Suppressor macrophage treated with lipopolysaccharide for 1 hour (primary cell): Measurements from ENCODE around the gene HCRT.
A peak's percentile ranks its signal among the peaks of the same experiment; 100 is the strongest.
"Not testable (repeated sequence)": the region's sequence is repeated elsewhere in the genome, so short reads cannot be mapped to it uniquely, and the experiment has no call there.

Experiments
- DNase-seq, 3 donors: peaks; one replicate each; pipeline ENCODE4 v3.0.0-alpha.2; 2020 to 2022

HCRT gene

DNA sequence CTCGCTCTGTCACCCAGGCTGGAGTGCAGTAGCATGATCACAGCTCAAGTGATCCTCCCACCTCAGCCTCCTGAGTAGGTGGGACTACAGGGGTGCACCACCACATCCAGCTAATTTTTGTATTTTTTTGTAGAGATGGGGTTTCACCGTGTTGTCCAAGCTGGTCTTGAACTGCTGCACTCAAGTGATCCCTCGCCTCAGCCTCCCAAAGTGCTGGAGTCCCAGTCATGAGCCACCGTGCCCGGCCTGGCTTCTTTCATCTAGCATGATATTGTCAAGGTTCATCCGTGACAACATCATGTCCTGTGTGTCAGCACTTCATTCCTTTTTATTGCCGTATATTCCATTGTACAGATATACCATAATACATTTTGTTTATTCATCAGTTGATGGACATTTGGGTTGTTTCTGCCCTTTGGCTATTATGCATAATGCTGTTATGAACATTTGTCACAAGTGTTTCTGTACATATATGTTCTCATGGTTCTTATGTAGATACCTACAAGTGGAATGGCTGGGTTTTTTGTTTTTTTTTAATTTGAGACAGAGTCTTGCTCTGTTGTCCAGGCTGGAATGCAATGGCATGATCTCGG lies 12.4 kb upstream of the HCRT start:
- DNase-seq, result no peak

DNA sequence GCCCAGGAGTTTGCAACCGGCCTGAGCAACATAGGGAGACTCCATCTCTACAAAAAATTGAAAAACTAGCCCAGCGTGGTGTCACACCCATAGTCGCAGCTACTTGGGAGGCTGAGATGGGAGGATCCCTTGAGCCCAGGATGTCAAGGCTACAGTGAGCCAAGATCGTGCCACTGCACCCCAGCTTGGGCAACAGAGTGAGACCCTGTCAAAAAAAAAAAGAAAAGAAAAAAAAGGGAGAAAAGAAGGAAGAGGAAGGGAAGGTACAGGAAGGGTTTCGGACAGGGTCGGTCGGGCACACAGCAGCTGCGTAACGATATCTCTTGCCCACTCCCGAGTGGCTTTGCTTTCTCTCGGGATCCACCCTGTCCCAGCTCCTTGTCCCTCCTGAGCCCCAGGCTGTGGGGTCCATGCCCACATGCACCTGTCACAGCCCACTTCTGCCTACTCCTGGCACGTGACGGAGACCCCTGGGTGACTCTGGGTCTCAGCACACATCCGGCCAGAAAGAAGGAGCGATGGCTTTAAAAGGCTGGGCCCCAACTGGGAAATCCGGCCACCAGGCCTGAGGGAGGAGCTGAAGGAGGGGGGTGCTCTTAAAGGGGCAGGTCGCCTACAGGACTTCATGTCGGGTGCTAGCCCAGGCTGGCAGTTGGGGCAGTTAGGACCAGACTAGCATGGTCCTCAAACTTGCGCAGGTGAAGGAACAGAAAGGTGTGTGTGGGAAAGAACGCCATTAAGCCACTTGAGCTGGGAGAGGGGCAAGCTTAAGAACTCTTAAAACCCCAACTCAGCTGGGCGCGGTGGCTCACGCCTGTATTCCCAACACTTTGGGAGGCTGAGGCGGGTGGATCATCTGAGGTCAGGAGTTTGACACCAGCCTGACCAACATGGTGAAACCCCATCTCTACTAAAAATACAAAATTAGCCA lies 9.0 kb upstream of the HCRT start, which contains the start of gene GHDC:
Gene GHDC (minus strand): TSS at position 526 of the 931 bp plus-strand sequence. CDS start 913 bp downstream, outside the sequence.
- DNase-seq, result peak; percentile 83 to 91 (median 85)

DNA sequence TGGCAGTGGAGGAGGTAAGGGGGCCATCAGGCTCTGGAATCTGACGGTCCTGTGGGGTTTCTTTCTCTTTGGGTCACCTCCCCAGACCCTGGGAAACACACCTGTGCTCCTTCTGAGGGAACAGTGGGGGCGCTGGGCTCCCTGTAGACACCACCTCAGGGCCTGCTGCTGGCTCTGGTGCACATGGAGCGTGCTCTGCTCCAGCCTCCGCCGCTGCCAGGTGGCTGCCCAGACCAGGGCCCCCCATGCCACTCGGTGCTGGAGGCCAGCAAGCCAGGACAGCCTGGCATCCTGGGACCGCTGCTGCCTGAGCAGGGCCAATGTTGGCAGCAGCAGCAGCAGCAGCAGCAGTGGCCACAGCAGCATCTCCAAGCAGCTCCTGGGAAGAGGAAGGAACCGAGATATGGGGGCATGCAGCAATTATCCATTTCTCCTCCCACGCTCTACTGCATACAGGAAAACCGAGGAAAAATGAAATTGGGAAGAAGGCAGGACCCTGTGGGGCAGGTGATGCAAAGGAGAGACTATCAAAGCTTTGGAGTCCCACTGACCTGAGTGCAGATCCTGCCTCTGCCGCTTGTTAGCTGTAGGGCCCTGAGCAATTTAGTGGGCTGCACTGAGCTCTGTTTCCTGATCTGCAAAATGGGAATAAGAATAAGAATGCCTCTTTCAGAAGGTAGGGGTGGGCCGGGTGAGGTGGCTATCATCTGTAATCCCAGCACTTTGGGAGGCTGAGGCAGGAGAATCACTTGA lies 8.1 kb upstream of the HCRT start:
- no peak for DNase-seq

DNA sequence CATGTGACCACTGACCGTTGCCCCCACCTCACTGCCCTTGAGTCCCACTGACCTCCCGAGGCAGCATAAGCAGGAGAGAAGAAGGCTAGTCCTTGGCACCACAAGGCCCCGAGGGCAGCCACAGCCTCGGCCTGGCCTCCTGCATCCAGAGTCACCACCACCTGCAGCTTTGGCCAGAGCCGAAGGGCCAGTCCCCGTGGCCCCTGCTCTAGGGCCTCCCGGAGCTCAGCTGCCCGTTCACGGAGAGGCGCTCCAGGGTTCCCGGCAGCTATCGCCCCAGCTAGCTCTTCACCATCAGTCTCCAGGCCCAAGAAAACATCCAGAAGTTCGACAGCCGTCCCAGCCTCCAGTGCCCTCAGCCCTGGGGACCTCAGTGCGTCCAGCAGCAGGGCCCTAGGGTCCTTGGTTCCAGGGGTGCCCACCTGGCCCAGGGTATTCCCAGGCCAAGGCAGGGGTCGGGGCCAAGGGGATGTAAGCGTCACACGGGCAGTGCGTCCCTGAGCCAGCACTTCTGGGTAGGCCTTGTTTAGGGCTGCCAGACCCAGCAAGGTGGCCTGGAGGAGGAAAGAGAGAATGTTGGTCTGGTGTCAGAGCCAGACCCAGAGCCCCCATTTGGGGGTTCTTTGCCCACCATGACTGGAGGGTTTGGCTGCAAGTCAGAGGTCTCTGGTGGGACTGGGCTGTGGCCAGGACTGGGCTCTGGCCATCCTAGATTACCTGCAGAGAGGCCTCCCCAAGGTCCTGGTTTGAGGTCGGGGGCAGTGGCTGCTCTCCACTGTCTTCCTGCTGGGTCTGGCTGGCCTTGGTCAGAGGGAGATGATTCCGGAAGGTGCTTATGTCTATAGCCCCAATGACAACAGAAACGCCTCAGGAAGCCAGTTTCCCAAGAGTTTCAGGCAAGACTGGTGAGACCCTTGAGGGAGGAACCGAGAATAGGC lies 7.2 kb upstream of the HCRT start:
- DNase-seq, result no peak

DNA sequence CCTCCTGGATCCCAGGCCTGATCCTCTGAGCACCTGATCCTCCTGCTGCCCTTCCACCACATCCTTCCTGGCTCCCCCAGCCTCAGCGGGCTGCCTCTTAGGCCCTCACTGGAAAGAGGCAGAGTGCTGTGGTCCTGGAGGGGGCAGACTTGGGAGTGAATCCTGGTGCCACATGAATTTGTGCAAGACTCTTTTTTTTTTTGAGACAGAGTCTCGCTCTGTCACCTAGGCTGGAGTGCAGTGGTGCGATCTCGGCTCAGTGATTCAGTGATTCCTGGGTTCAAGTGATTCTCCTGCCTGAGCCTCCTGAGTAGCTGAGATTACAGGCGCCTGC lies 6.0 kb upstream of the HCRT start:
- no peak for DNase-seq

DNA sequence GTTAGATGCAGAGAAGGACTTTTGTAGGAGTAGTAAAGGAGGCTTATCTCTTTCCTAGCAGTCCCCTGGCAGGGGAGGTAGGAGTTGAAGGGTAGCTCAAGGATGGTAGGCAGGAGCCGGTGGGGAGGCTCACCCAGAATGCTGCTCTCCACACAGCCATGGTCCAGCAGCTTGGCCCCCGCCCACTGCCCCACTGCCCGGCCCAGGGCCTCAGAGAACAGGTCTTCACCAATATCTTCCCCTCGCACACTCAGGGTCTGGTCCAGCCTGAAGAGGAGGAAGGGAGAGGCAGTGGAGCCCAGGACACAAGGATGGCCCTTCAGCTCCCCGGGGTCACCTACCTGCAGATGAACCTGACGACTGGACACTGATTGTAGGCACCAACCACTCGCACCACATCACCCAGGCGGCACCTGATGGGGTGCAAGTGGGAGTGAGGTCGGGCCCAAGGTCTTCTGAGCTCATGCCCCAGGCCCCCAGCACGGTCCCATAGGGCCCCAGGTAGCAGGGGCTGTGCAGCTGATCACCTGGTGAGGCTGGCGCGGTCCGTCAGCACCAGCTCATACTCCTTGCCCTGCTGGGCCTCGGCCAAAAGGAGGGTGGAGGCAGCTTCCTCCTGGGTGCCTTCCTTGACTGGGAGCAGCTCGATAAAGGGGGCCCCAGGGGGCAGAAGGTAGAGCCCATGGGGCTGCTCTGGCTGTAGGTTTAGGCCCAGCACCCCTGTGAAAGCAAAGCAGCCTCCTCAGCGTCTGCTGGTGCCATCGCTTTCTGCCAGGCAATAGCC lies 5.4 kb upstream of the HCRT start:
- no peak for DNase-seq

DNA sequence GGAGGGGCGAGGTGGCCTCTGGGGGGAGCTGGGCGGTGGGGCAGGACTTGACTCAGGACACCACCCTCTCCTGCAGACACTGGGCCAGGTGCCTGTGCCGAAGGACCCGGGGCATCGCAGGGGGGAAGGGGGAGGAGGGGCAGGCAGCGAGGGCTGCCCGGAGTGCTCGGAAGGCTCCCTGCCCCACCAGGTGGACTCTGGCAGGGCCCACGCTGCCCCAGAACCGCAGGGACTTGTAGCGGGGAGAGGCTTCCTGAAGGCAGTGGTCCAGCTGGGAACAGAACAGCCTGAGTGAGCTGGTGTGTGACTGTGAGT lies 4.4 kb upstream of the HCRT start:
- no peak for DNase-seq

DNA sequence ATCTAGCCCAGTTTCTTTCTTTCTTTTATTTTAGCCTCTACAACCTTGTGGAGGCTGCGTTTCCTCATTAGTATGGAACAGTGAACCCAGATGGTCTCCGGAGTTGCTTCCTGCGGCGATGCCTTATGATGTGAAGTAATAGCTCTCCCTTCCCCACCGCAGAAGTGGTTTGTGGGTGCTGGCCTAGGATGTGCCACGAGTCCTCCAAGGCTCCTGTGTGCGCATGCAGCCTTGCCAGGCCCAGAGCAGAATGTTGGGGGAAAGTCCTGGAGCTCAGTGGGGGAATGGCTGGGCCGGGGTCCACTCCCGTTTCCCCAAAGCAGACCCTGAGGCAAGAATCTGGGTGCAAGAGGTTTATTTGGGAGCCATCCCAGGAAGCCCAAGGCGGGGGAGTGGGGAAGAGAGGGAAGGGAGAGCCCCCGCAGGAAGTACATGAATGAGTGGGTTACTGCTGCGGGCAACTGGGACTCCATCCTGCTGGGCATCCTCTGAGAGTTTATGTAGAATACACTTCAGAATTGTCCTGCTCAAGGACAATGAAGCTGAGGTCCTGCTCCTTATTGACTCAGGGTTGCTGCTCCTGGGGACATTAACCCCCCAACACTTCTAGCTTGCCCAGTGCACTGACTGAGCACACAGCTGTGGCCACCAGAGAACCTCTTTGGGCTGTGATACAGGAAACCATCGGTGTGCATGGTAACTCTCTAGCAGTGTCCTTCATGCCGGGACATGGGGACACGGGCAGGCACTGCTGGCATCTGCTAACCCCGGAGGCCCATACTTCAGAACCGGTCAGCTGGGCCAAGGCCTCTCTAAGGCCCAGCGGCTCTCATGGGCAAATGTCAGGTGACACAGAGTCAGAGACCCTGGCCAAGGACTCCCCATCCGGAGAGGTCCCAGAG lies 3.7 kb upstream of the HCRT start:
- DNase-seq, result peak; percentile 65 to 66 (median 66)

DNA sequence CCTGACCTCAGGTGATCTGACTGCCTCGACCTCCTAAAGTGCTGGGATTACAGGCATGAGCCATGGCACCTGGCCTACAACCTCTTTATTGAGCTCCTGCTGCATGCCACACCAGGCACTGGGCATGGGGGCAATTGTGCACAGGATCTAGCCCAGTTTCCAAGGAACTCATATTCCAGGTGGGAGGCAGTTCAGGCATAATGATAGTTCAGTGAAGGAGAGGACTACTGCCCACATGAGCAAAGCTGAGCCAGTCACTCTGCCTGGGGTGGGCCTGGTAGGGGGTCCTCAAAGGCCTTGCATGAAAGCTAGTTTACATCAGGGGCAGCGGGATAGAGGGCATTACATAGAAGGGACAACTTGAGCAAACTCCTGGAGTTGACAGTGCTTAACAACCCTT lies 2.6 kb upstream of the HCRT start:
- no peak for DNase-seq

DNA sequence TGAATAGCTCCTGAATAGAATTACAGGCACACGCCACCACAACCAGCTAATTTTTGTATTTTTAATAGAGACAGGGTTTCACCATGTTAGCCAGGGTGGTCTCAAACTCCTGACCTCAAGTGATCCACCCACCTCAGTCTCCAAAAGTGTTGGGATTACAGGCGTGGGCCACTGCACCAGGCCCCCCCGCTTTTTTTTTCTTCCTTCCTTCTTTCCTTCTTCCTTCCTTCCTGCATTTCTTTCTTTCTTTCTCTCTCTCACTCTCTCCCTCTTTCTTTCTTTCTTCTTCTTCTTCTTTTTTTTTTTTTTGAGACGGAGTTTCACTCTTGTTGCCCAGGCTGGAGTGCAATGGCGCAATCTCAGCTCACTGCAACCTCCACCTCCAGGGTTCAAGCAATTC lies 939 bp upstream of the HCRT start:
- not testable (repeated sequence) for DNase-seq

DNA sequence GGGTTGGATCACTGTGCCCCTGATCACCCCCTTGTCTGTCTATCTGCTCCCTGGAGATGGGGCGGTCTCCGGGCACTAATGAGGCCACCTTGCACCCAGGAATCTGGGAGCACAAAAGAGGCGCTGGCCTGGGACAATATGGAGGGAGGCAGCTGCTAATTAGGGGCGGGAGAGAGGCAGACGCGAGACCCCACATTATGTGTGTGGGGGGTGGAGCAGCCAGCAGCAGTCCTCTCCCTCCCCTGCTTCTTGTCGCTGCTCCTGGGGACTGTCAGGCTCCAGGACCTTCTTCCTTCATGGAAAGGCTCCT lies 324 bp upstream of the HCRT start:
- DNase-seq, result no peak

DNA sequence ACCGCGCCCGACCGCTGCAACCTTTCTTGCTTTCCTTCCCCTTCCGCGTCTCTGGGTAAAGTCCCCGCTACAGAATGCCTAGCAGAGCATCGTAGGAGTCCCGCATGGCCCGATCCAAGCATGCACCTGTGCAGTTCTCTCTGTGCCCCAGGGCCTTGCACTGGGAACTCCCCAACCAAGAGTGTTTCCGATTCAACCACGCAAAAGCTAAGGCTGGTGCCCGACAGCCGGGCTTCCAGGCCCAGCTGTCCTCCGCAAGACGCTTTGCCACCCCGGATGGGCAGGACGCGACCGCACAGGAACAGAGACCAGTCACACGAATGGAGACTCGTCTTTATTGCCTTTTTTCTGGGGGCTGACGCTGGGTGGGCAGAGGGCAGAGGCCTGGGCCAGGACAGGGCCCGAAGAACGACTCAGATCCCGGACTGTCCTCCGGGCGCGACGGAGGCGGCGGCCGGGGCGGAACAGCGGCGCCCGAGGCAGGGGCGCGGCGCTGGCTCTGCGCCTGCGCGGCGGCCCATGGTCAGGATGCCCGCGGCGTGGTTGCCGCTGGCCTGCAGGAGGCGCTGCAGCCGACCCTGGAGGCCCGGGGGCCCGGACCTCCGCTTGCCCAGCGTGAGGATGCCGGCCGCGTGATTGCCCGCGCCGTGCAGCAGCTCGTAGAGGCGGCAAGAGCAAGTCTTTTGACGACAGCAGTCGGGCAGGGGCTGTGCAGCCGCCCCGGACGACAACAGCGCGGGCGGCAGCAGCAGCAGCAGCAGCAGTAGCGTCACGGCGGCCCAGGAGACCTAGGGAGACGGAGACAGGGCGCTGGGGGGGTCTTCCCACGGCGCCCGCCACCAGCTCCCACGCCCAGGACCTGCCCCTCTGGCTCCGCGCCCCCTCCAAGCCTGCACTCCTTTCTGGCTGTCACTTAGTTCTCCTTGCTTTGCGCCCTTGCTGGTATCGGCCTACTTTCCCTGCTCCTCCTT lies 1.2 kb downstream of the HCRT start:
- DNase-seq, result peak; percentile 71 to 89 (median 79)

DNA sequence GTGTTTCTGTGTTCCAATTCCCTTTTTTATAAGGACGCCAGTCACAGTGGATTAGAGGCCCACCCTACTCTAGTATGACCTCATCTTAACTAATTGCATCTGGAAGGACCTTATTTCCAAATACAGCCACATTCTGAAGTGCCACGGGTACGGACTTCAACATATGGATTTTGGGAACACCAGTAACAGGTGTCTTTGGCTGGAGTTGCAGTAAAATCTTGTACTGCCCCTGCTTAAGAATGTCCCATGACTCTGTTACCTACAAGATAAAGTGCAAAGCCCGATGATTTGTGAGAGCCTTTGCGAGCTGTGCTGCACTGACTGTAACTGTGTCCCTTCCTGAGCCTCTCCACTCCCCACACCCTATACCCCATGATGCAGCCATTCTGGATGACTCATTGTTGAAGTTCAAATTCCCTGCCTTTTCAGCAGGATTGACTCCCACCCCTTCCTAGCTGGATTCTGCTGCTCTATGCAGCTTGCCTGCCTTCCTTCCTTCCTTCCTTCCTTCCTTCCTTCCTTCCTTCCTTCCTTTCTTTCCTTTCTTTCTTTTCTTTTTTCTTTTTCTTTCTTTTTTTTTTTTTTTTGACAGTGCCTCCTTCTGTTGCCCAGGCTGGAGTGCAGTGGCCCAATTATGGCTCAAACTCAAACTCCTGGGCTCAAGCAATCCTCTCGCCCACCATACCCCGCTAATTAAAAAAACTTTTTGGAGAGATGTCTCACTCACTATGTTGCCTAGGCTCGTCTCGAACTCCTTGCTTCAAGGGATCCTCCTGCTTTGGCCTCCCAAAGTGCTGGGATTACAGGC lies 2.1 kb downstream of the HCRT start:
- DNase-seq, result peak; percentile 80 to 84 (median 84)

DNA sequence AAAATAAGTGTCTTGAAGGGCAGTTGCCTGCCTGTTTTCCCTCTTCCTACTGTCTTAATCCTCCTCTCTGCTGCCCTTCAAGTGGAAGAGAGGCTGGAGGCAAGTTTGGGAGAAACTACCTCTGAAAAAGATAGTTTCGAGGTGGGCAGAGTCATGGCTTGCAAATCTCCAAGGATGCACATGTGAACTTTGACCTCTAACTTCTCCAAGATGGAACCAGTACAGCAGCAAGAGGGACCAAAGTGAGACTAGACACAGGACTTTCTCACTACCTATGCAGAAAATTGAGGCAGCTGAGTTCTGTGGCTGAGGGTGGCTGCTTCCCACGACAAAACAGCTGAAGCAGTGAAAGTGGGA lies 3.4 kb downstream of the HCRT start:
- no peak for DNase-seq

DNA sequence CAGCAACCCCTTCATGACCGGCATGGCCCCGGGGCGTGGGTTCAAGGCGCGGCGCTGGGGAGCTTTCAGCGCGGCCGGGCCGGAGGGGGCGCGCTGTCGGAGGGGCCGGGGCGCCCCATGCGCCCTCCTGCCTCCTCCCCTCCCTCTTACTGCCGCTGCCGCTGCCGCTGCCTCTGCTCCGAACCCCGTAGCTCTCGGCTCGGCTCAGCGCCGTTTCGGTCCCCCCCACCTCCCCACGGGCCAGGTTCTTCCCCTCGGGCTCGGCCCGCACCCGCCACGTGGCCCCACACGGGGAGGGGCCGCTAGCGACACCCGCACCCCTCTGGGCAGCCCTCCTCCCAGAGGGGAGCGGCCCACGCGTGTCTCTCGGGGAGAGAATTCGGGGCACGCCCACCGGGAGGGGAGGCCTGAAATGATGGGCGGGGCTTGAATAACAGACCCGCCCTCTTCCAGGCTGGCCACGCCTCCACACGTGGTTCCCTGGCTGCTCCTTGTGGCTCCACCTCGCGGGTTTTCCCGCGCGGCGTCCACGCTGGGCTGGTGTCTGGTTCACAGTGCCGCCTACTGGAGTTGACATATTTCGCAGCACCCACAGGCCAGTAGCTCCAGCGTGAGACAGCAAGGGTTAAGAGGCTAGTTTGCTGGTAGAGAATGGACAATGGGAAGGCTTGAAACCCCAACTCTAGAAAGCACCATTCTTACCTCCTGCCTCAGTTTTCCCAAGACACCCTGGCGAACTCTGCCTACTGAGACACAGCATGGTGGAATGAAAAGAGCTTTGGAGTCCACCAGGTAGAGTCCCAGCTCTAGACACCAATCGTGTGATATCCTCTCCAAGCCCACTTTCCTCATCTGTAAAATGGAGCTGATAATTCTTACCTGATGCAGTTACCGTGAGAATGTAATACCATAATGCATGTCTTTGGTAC lies 4.1 kb downstream of the HCRT start, which contains the start of gene KCNH4:
Gene KCNH4 (minus strand): TSS at position 221 of the 929 bp plus-strand sequence. CDS start 197 bp downstream, at position 24.
- DNase-seq, result peak; percentile 96 to 98 (median 98)

DNA sequence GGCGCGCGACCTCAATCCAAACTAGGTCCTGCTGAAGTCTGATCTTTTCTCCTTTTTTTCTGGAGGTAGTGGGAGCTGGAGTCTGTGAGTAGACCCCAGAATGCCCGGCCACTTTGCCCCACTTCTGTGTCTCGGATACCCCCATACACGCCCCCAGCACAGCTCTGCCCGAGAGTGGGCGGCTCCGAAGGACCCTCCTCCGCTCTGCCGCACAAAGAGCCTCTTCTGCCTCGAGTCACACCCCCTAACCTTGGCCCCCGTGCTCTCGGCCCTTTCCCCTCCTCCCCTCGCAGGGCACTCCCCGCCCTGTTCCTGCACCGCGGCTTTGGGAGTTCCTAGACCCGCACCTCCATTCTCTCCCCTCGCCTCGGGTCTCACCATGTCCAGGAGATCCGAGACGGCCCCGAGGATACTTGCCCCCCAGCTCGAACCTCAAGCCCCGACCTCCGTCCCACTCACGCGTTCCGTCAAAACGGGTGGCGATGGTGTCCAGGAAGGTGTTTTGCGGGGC lies 4.8 kb downstream of the HCRT start:
- no peak for DNase-seq

DNA sequence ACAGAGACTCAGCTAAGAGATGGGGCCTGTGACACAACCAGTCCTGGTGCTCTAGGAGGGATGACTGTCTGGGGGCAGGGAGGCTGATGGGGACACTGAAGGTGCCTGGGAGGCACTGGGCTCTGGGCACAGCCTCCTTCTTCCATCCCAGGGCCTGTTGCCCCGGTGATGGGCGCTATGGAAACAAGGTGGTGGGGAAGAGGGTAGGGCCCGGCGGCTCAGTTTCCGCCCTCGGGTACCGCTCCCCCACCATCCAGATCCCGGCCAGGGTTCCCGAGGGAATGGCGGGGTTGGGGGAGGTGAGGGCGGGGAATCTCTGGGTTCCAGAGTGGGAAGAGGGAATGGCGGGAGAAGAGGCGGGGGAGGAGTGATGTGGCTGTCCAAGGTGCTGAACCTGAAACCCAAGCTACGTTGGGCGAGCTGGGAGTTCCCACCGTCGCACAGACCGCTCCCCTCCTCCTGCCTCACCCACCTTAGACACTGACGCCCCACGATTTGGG lies 5.3 kb downstream of the HCRT start:
- DNase-seq, result peak; percentile 34 to 64 (median 36)
